HepG2 (cell line): ENCODE results near the gene RNF213. TPM values are rescaled to one million over a fixed set of nuclear protein-coding genes. Genes with fewer than 3 reads are reported as not detected.

Experiments
- ATAC-seq: fragments of 200-7000 bp; cut with Tn5 transposase; 3 replicates; pipeline ENCODE4 v1.9.1; 2020; ENCODE audit warnings: mild to moderate bottlenecking, moderate library complexity
- BruUV-seq: library from RNA; stranded (reverse); fragments of 400-500 nt; replicated peaks from 2 replicates; lab custom pipeline; 2021; lab: Mats Ljungman, UMichigan
- CTCF ChIA-PET: fragments of 300-600 bp; formaldehyde crosslinking; extraction: SDS; loops from one replicate; lab custom pipeline; 2021; ENCODE audit warnings: low total read pairs, inconsistent platforms, low intra/inter-chr PET ratio; lab: Yijun Ruan, JAX
- POLR2A ChIA-PET: fragments of 350-600 bp; sonication (Branson Sonifier 250); formaldehyde crosslinking; loops from one replicate; lab custom pipeline; 2020; ENCODE audit warnings: antibody characterized with exemption, inconsistent platforms; lab: Yijun Ruan, JAX
- DNase-seq: peaks from one replicate; pipeline ENCODE4 v3.0.0-alpha.2; 2015; ENCODE audit warnings: low spot score
- FAIRE-seq: peaks from 3 replicates; lab custom pipeline; 2011; peaks lifted over from hg19 to GRCh38; lab: Jason Lieb, UNC
- H2AFZ ChIP-seq: one replicate; pipeline ENCODE4 v1.6.1; 2011; ENCODE audit warnings: low read length, inconsistent platforms
- H3K27ac ChIP-seq: fragments of 300-600 bp; 3 replicates; pipeline ENCODE4 v1.8.0; 2011; ENCODE audit warnings: mixed run types, mild to moderate bottlenecking, mixed read lengths, low read length, inconsistent platforms; ENCODE audit not compliant: insufficient read depth; ENCODE audit errors: extremely low read length
- H3K27me3 ChIP-seq, 2 experiments: fragments of 200-600 bp in 1 of 2; 2 replicates in 1 of 2; 3 replicates in 1 of 2; pipeline versions ENCODE4 v1.6.0 to v1.8.0; 2011; ENCODE audit warnings: low read length in 2 of 2, mild to moderate bottlenecking in 2 of 2, moderate library complexity in 2 of 2, inconsistent platforms in 1 of 2; ENCODE audit not compliant: insufficient read depth in 2 of 2, control insufficient read depth in 1 of 2
- H3K36me3 ChIP-seq, 2 experiments: fragments of 200-600 bp in 1 of 2; replicated peaks in 1 of 2; 2 replicates in 1 of 2; 3 replicates in 1 of 2; pipeline versions ENCODE4 v1.5.1 to v1.8.0; 2011; ENCODE audit warnings: low read length in 2 of 2, inconsistent platforms in 1 of 2; ENCODE audit not compliant: insufficient read depth in 2 of 2, control insufficient read depth in 1 of 2
- H3K4me1 ChIP-seq: 2 replicates; pipeline ENCODE4 v1.5.1; 2012; ENCODE audit warnings: low read length, inconsistent platforms; ENCODE audit not compliant: insufficient read depth
- H3K4me2 ChIP-seq: 2 replicates; pipeline ENCODE4 v1.6.0; 2011; ENCODE audit warnings: low read depth, low read length, inconsistent platforms
- H3K4me3 ChIP-seq, 3 experiments: fragments of 200-600 bp in 1 of 3; sonication (generic), shearing (Covaris generic) in 1 of 3; replicated peaks in 1 of 3; 2 replicates each; pipeline ENCODE4 v1.5.1; 2011 to 2016; ENCODE audit warnings: low read length in 3 of 3, inconsistent platforms in 2 of 3, low read depth in 2 of 3, mild to moderate bottlenecking in 2 of 3, control low read depth in 1 of 3, mixed read lengths in 1 of 3; ENCODE audit not compliant: insufficient read depth in 1 of 3
- H3K79me2 ChIP-seq: one replicate; pipeline ENCODE4 v1.6.1; 2011; ENCODE audit warnings: low read length, inconsistent platforms; ENCODE audit not compliant: insufficient read depth
- H3K9ac ChIP-seq: 2 replicates; pipeline ENCODE4 v1.6.0; 2011; ENCODE audit warnings: mild to moderate bottlenecking, low read depth, low read length, inconsistent platforms; ENCODE audit not compliant: insufficient read depth
- H3K9me3 ChIP-seq: 2 replicates; pipeline ENCODE4 v1.5.1; 2012; ENCODE audit warnings: mild to moderate bottlenecking, low read length
- H4K20me1 ChIP-seq: 2 replicates; pipeline ENCODE4 v1.6.0; 2011; ENCODE audit warnings: inconsistent platforms, mild to moderate bottlenecking, low read length, moderate library complexity; ENCODE audit not compliant: insufficient read depth
- CBFB ChIP-seq: sonication (generic); formaldehyde crosslinking; IDR thresholded peaks from 2 replicates; pipeline ENCODE4 v1.4.0; 2020; ENCODE audit warnings: missing genetic modification reagents
- DNMT3B ChIP-seq: conservative IDR thresholded peaks from 2 replicates; pipeline ENCODE4 v1.6.1; 2016; ENCODE audit warnings: missing biosample characterization, control low read depth
- GZF1 ChIP-seq: sonication (generic); formaldehyde crosslinking; IDR thresholded peaks from 2 replicates; pipeline ENCODE4 v1.5.1; 2020; ENCODE audit warnings: mild to moderate bottlenecking, missing genetic modification reagents
- SETDB1 ChIP-seq: sonication (generic); formaldehyde crosslinking; IDR thresholded peaks from 2 replicates; pipeline ENCODE4 v1.5.1; 2020; ENCODE audit warnings: missing genetic modification reagents, mild to moderate bottlenecking, borderline replicate concordance
- STAG1 ChIP-seq: sonication (generic); formaldehyde crosslinking; IDR thresholded peaks from 2 replicates; pipeline ENCODE4 v1.4.0; 2020; ENCODE audit warnings: missing genetic modification reagents
- U2AF1 ChIP-seq: fragments of 200-400 bp; formaldehyde crosslinking; optimal IDR thresholded peaks from 2 replicates; pipeline ENCODE3; 2017; ENCODE audit warnings: mild to moderate bottlenecking, low read depth, low read length
- YEATS4 ChIP-seq: sonication (generic); formaldehyde crosslinking; IDR thresholded peaks from 2 replicates; pipeline ENCODE4 v1.4.0; 2020; ENCODE audit warnings: missing genetic modification reagents, borderline replicate concordance
- ZNF282 ChIP-seq: fragments of 450-650 bp; IDR thresholded peaks from 2 replicates; pipeline ENCODE4 v1.6.1; 2018; ENCODE audit not compliant: partially characterized antibody
- WGBS: methylation state at CpG from one replicate; pipeline ENCODE4 v1.1.6; 2017; ENCODE audit warnings: low lambda C conversion rate; 5-methylcytosine and 5-hydroxymethylcytosine counted together
- in situ Hi-C: cut with HindIII; loops from 2 replicates; pipeline ENCODE4 v1.10.0; 2017; ENCODE audit warnings: low pct_unique_long_range_greater_than_20kb; ENCODE audit not compliant: extremely low pct_ligation_motif_present
- intact Hi-C: fragments of 100-400 bp; cut with micrococcal nuclease; formaldehyde crosslinking; loops from one replicate; pipeline ENCODE4 v1.10.0; 2022; ENCODE audit not compliant: unreplicated experiment
- polyA plus RNA-seq, 8 experiments: library from polyadenylated mRNA; depleted of rRNA in 3 of 8; stranded (reverse) in 7 of 8; unstranded in 1 of 8; fragments of >200 nt; fragmentation: Illumina TruSeq in 4 of 8; extraction: Trizol in 4 of 8; gene quantifications; 2 replicates each; pipeline versions ENCODE4 v1.2.1 to v1.2.3, GENCODE V29; 2011 to 2016; ENCODE audit warnings: low read depth in 4 of 8, missing spikeins in 1 of 8, mixed read lengths in 1 of 8; ENCODE audit not compliant: insufficient read depth in 1 of 8
- total RNA-seq, 5 experiments: library from RNA; depleted of rRNA; stranded (reverse); fragments of >200 nt; fragmentation: Illumina TruSeq; extraction: Trizol; gene quantifications; 2 replicates each; pipeline ENCODE4 v1.2.3, GENCODE V29; 2016; ENCODE audit warnings: low read depth in 1 of 5
- TF ChIP-seq, protein P1 (sequence below): sonication (generic); formaldehyde crosslinking; IDR thresholded peaks from 2 replicates; pipeline ENCODE4 v1.4.0; 2020; ENCODE audit warnings: missing genetic modification reagents
- TF ChIP-seq, protein P2 (sequence below): sonication (generic); formaldehyde crosslinking; IDR thresholded peaks from 2 replicates; pipeline ENCODE4 v1.5.0; 2020; ENCODE audit warnings: mild to moderate bottlenecking, missing genetic modification reagents, borderline replicate concordance
- TF ChIP-seq, protein P3 (sequence below): sonication (generic); formaldehyde crosslinking; IDR thresholded peaks from 2 replicates; pipeline ENCODE4 v1.8.1; 2023; ENCODE audit warnings: mild to moderate bottlenecking, missing genetic modification reagents, borderline replicate concordance
- TF ChIP-seq, protein P4 (sequence below): sonication (generic); formaldehyde crosslinking; IDR thresholded peaks from 2 replicates; pipeline ENCODE4 v1.4.0; 2020; ENCODE audit warnings: missing genetic modification reagents, borderline replicate concordance
- TF ChIP-seq, protein P5 (sequence below): sonication (generic); formaldehyde crosslinking; IDR thresholded peaks from 2 replicates; pipeline ENCODE4 v1.4.0; 2020; ENCODE audit warnings: missing genetic modification reagents
- TF ChIP-seq, protein P6 (sequence below): sonication (generic); formaldehyde crosslinking; IDR thresholded peaks from 2 replicates; pipeline ENCODE4 v1.5.0; 2020; ENCODE audit warnings: mild to moderate bottlenecking, missing genetic modification reagents, moderate library complexity

The RNF213 gene
- total and polyA plus RNA-seq, 2 of the 13 experiments (the other 11 are each of a cell fraction or from before 2014, with no cell fraction given) = 38.6 to 38.7 TPM

DNA sequence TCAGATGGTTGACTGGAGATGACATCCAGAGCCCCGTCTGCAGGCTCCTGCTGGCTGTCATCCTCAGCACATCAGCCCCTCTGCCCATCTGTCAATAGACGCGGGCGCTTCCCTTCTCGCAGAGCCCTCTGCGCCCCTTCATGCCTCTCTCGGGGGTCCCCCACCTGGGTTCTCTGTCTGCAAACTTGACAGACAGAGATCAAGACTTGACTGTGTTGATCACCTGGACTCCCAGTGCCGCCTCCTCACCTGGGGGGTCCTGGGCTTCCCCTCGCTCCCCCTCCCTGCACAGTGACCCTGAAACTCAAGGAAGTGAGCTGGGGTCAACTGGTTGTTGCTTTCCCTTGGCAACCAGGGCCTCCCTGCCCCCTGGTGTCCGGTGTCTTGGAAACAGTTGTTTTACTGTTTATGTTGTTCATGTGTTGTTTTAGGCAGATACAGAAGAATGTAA lies 31.9 kb downstream of the RNF213 start:
- no peak overlapping the region for H3K9ac ChIP-seq
- H3K36me3 ChIP-seq = peaks cover 44 to 72% of the 10 kb centered on the region in 2 experiments
- no peak overlapping the region for H3K27ac ChIP-seq
- no peaks in the 10 kb centered on the region for H3K79me2 ChIP-seq
- no peaks in the 10 kb centered on the region for H3K27me3 ChIP-seq
- 98% methylated on average over 10 of the region's 10 CpGs for WGBS
- no peaks in the 10 kb centered on the region for H3K9me3 ChIP-seq
- DNase-seq (no peak), ATAC-seq (no peak), FAIRE-seq (no peak)
- peaks cover 14% of the 10 kb centered on the region for H3K4me1 ChIP-seq
- no peak overlapping the region for H2AFZ ChIP-seq
- intact Hi-C loops (no loop called here), in situ Hi-C loops (no loop called here)
- H3K4me2 ChIP-seq = no peak overlapping the region
- H3K4me3 ChIP-seq = no peak overlapping the region
- BruUV-seq = no TSS peak
- ChIA-PET CTCF (interaction anchor here (0.7 to 1.1 kb wide), 2 partner anchors 44 to 97 kb away, joined by 3 to 7 read pairs; no protein-coding TSS in a partner anchor), POLR2A (interaction anchor here (1.4 kb wide), 1 partner anchor 29 kb away, joined by 7 read pairs; no protein-coding TSS in a partner anchor)
- no peaks in the 10 kb centered on the region for H4K20me1 ChIP-seq
- TF ChIP-seq, protein P1, sequence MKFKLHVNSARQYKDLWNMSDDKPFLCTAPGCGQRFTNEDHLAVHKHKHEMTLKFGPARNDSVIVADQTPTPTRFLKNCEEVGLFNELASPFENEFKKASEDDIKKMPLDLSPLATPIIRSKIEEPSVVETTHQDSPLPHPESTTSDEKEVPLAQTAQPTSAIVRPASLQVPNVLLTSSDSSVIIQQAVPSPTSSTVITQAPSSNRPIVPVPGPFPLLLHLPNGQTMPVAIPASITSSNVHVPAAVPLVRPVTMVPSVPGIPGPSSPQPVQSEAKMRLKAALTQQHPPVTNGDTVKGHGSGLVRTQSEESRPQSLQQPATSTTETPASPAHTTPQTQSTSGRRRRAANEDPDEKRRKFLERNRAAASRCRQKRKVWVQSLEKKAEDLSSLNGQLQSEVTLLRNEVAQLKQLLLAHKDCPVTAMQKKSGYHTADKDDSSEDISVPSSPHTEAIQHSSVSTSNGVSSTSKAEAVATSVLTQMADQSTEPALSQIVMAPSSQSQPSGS = no peak
- TF ChIP-seq STAG1 (CRISPR knock-in tag) (peak; percentile 55), CBFB (CRISPR knock-in tag) (no peak), YEATS4 (no peak), ZNF282 (no peak), GZF1 (no peak), U2AF1 (no peak), SETDB1 (CRISPR knock-in tag) (no peak), DNMT3B (CRISPR knock-in tag) (no peak)
- TF ChIP-seq, protein P2, sequence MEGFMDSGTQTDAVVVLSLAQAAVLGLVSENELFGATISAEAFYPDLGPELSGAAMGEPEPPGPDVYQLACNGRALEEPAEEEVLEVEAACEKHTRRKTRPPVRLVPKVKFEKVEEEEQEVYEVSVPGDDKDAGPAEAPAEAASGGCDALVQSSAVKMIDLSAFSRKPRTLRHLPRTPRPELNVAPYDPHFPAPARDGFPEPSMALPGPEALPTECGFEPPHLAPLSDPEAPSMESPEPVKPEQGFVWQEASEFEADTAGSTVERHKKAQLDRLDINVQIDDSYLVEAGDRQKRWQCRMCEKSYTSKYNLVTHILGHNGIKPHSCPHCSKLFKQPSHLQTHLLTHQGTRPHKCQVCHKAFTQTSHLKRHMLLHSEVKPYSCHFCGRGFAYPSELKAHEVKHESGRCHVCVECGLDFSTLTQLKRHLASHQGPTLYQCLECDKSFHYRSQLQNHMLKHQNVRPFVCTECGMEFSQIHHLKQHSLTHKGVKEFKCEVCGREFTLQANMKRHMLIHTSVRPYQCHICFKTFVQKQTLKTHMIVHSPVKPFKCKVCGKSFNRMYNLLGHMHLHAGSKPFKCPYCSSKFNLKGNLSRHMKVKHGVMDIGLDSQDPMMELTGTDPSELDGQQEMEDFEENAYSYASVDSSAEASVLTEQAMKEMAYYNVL = no peak
- TF ChIP-seq, protein P3, sequence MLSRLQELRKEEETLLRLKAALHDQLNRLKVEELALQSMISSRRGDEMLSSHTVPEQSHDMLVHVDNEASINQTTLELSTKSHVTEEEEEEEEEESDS (CRISPR knock-in tag) = no peak
- TF ChIP-seq, protein P4, sequence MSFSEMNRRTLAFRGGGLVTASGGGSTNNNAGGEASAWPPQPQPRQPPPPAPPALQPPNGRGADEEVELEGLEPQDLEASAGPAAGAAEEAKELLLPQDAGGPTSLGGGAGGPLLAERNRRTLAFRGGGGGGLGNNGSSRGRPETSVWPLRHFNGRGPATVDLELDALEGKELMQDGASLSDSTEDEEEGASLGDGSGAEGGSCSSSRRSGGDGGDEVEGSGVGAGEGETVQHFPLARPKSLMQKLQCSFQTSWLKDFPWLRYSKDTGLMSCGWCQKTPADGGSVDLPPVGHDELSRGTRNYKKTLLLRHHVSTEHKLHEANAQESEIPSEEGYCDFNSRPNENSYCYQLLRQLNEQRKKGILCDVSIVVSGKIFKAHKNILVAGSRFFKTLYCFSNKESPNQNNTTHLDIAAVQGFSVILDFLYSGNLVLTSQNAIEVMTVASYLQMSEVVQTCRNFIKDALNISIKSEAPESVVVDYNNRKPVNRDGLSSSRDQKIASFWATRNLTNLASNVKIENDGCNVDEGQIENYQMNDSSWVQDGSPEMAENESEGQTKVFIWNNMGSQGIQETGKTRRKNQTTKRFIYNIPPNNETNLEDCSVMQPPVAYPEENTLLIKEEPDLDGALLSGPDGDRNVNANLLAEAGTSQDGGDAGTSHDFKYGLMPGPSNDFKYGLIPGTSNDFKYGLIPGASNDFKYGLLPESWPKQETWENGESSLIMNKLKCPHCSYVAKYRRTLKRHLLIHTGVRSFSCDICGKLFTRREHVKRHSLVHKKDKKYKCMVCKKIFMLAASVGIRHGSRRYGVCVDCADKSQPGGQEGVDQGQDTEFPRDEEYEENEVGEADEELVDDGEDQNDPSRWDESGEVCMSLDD (CRISPR knock-in tag) = no peak
- TF ChIP-seq, protein P5, sequence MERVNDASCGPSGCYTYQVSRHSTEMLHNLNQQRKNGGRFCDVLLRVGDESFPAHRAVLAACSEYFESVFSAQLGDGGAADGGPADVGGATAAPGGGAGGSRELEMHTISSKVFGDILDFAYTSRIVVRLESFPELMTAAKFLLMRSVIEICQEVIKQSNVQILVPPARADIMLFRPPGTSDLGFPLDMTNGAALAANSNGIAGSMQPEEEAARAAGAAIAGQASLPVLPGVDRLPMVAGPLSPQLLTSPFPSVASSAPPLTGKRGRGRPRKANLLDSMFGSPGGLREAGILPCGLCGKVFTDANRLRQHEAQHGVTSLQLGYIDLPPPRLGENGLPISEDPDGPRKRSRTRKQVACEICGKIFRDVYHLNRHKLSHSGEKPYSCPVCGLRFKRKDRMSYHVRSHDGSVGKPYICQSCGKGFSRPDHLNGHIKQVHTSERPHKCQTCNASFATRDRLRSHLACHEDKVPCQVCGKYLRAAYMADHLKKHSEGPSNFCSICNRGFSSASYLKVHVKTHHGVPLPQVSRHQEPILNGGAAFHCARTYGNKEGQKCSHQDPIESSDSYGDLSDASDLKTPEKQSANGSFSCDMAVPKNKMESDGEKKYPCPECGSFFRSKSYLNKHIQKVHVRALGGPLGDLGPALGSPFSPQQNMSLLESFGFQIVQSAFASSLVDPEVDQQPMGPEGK (CRISPR knock-in tag) = peak; percentile 42
- TF ChIP-seq, protein P6, sequence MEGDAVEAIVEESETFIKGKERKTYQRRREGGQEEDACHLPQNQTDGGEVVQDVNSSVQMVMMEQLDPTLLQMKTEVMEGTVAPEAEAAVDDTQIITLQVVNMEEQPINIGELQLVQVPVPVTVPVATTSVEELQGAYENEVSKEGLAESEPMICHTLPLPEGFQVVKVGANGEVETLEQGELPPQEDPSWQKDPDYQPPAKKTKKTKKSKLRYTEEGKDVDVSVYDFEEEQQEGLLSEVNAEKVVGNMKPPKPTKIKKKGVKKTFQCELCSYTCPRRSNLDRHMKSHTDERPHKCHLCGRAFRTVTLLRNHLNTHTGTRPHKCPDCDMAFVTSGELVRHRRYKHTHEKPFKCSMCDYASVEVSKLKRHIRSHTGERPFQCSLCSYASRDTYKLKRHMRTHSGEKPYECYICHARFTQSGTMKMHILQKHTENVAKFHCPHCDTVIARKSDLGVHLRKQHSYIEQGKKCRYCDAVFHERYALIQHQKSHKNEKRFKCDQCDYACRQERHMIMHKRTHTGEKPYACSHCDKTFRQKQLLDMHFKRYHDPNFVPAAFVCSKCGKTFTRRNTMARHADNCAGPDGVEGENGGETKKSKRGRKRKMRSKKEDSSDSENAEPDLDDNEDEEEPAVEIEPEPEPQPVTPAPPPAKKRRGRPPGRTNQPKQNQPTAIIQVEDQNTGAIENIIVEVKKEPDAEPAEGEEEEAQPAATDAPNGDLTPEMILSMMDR (CRISPR knock-in tag) = peak; percentile 60
